ENCODE measurements around the gene TBR1. TPM values are rescaled to one million over a fixed set of nuclear protein-coding genes. Genes with fewer than 3 reads are reported as not detected.

TBR1 gene
- total and polyA plus RNA-seq, 2 of the 4 experiments (the other 2 are of a cell fraction), result not detected

GRCh38 chr2:161374446-161374845 lies 41.7 kb upstream of the TBR1 start:
- Histone ChIP-seq H2BK15ac (ENCODE audit: low read depth, low read length) (no peak overlapping the region), H4K91ac (ENCODE audit: insufficient read depth, low read depth, low read length) (no peak overlapping the region), H4K8ac (ENCODE audit: low read depth in 2 of 2, low read length in 2 of 2) (no peak overlapping the region), H3K23ac (ENCODE audit: low read depth, low read length) (no peak overlapping the region), H2AFZ (replicated peaks; ENCODE audit: low read length, poor library complexity) (no peak overlapping the region), H3K27ac (ENCODE audit: insufficient read depth, low read length) (no peak overlapping the region), H3K56ac (ENCODE audit: extremely low read depth, insufficient read depth, low read length) (no peak overlapping the region), H2BK5ac (ENCODE audit: low read depth, low read length, poor library complexity, severe bottlenecking) (no peak overlapping the region), H3K4me2 (ENCODE audit: low read depth, low read length) (no peak overlapping the region), H2BK20ac (ENCODE audit: low read depth, low read length) (no peak overlapping the region), H3K4me1 (ENCODE audit: control insufficient read depth, insufficient read depth, low read length) (no peaks in the 10 kb centered on the region), H3K14ac (replicated peaks; ENCODE audit: low read depth, low read length) (no peak overlapping the region), H4K20me1 (ENCODE audit: insufficient read depth, low read length) (no peaks in the 10 kb centered on the region), H3K27me3 (ENCODE audit: control insufficient read depth, insufficient read depth, low read length) (no peaks in the 10 kb centered on the region), H2AK9ac (replicated peaks; ENCODE audit: low read depth, low read length, poor library complexity) (no peak overlapping the region), H3K4me3 (ENCODE audit: insufficient read depth, low read depth, low read length) (no peak overlapping the region), H4K5ac (ENCODE audit: low read depth, low read length) (no peak overlapping the region), H3K9me1 (ENCODE audit: insufficient read depth, low read length) (no peaks in the 10 kb centered on the region; the same call in 1 of the 2 replicates), H2BK120ac (ENCODE audit: low read depth, low read length) (no peak overlapping the region), H3K4ac (ENCODE audit: low read depth, low read length) (no peak overlapping the region), H3K9me3 (ENCODE audit: control insufficient read depth, insufficient read depth, low read length) (no peaks in the 10 kb centered on the region), H3K18ac (ENCODE audit: low read depth, low read length) (no peak overlapping the region), H3K79me1 (ENCODE audit: low read depth in 1 of 2, low read length in 2 of 2) (peaks cover 5 to 17% of the 10 kb centered on the region in 2 experiments; a peak in 3 of 4 replicates), H3K9ac (ENCODE audit: low read depth, low read length) (no peak overlapping the region), H3K36me3 (ENCODE audit: control insufficient read depth, insufficient read depth, low read length) (peaks cover 2% of the 10 kb centered on the region), H2AK5ac (ENCODE audit: low read depth, low read length) (no peak overlapping the region)
- ATAC-seq (ENCODE audit: low read depth) (no peak), DNase-seq (no peak)
- in situ Hi-C loops (cut with MboI; ENCODE audit: low sequenced_read_pairs) (no loop called here), dilution Hi-C loops (cut with HindIII; ENCODE audit: low sequenced_read_pairs, unreplicated experiment) (no loop called here), intact Hi-C loops (cut with micrococcal nuclease) (no loop called here)
- no CpG with 5 or more reads among the region's 1 CpG for WGBS, 2 experiments (ENCODE audit: extremely low coverage in 2 of 2, insufficient read length in 1 of 2)
- TF ChIP-seq RAD21 (IDR thresholded peaks at IDR 0.05; ENCODE audit: low read length) (no peak), SMC3 (IDR thresholded peaks at IDR 0.05; ENCODE audit: low read depth, low read length) (no peak), FOS (IDR thresholded peaks at IDR 0.05; ENCODE audit: low read depth, low read length) (no peak), POLR2A (IDR thresholded peaks at IDR 0.05; ENCODE audit: low read depth, low read length) (no peak), MXI1 (IDR thresholded peaks at IDR 0.05; ENCODE audit: borderline replicate concordance, low read depth, low read length) (no peak), RFX5 (IDR thresholded peaks at IDR 0.05; ENCODE audit: low read depth, low read length) (no peak)
- CTCF ChIA-PET, result no interaction called here
- BruUV-seq (replicated peaks), result no TSS peak
- POLR2A ChIA-PET (ENCODE audit: unreplicated experiment), result no interaction called here
